Thymus (tissue), 11 donors: ENCODE results near the gene XPNPEP1. TPM values are rescaled to one million over a fixed set of nuclear protein-coding genes. Genes with fewer than 3 reads are reported as not detected.
A peak's percentile ranks its signal among the peaks of the same experiment; 100 is the strongest.

ENCODE experiments used
- DNase-seq, 9 donors: peaks; one replicate each; pipeline ENCODE4 v3.0.0-alpha.2; 2013; ENCODE audit warnings: low spot score in 9 of 9, low read depth in 6 of 9, missing footprints in 1 of 9
- H3K27ac ChIP-seq, 2 donors: one replicate each; pipeline ENCODE4 v1.5.1; 2013; ENCODE audit warnings: control low read depth in 1 of 2, low read depth in 1 of 2, low read length in 1 of 2, mild to moderate bottlenecking in 1 of 2, moderate library complexity in 1 of 2
- H3K27me3 ChIP-seq, 2 donors: one replicate each; pipeline ENCODE4 v1.5.1; 2013; ENCODE audit warnings: low read length in 1 of 2; ENCODE audit not compliant: control insufficient read depth in 2 of 2, insufficient read depth in 1 of 2
- H3K36me3 ChIP-seq, 2 donors: one replicate each; pipeline ENCODE4 v1.5.1; 2013; ENCODE audit warnings: low read length in 1 of 2, mild to moderate bottlenecking in 1 of 2, moderate library complexity in 1 of 2; ENCODE audit not compliant: control insufficient read depth in 2 of 2, insufficient read depth in 2 of 2
- H3K4me1 ChIP-seq, 2 donors: one replicate each; pipeline ENCODE4 v1.5.1; 2013; ENCODE audit warnings: low read length in 2 of 2; ENCODE audit not compliant: control insufficient read depth in 2 of 2, insufficient read depth in 2 of 2
- H3K4me3 ChIP-seq, 2 donors: one replicate each; pipeline ENCODE4 v1.5.1; 2013; ENCODE audit warnings: low read length in 2 of 2, control low read depth in 1 of 2, mild to moderate bottlenecking in 1 of 2
- H3K9me3 ChIP-seq, 2 donors: one replicate each; pipeline ENCODE4 v1.5.1; 2013; ENCODE audit warnings: low read length in 1 of 2, mild to moderate bottlenecking in 1 of 2; ENCODE audit not compliant: control insufficient read depth in 2 of 2, insufficient read depth in 1 of 2
- WGBS: extraction: QIAGEN DNeasy Blood & Tissue Kit; methylation state at CpG from one replicate; pipeline ENCODE4 v1.1.7; 2013; 5-methylcytosine and 5-hydroxymethylcytosine counted together
- polyA plus RNA-seq: library from polyadenylated mRNA; stranded (reverse); fragments of 200-250 nt; gene quantifications from one replicate; pipeline ENCODE4 v1.2.3, GENCODE V29; 2013
- total RNA-seq: library from RNA; stranded (reverse); fragments of 120-200 nt; gene quantifications from one replicate; pipeline ENCODE4 v1.2.4, GENCODE V29; 2013
- donor health status: healthy.

The XPNPEP1 gene
- total and polyA plus RNA-seq, 2 donors: 41.0 to 44.2 TPM

DNA sequence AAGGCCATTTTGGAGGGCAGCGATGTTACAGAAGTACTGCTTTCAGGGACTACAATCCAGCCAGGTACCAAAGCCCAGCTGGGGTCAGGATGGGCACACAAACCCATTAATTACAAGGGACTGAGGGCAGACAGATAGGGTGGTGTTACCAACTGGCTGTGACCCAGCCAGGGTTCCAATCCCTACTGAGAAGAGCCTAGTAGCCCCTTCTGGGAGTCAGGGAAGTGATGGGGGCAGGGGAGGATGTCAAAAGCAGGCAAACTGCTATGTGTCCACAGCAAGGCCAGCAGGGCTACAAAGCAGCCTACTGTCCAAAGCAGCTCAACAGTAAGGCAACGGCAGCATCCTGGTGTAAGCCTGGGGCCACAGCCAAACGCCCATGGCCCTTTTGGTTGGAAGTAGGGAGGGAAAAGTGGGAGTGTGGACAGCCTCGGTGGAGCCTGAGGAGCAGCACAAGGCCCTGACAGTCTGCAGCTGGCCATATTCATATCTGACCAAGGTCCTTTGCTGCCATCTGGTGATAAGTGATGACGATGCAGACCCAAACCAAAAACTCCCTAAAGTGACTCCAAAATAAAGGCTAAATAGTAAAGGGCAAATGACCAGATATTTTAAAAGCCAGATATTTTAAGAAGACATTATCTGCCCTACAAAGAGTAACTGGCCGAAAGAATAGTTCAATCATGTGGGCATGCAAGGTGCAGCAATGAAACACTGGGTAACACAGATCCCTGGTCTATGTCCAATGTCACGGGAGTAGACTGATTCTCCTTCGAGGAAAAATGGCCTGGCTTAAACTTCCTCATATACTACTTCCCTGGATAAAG, 56.9 kb downstream of the XPNPEP1 start:
- H3K27ac ChIP-seq: no peak overlapping the region
- no peak overlapping the region for H3K4me3 ChIP-seq
- DNase-seq: peak in 1 of 9 donors; percentile 15
- WGBS: 95% methylated on average over 8 of the region's 8 CpGs
- no peaks in the 10 kb centered on the region for H3K9me3 ChIP-seq
- peaks cover 22 to 58% of the 10 kb centered on the region in 2 donors for H3K36me3 ChIP-seq
- H3K27me3 ChIP-seq: no peaks in the 10 kb centered on the region
- no peaks in the 10 kb centered on the region for H3K4me1 ChIP-seq

DNA sequence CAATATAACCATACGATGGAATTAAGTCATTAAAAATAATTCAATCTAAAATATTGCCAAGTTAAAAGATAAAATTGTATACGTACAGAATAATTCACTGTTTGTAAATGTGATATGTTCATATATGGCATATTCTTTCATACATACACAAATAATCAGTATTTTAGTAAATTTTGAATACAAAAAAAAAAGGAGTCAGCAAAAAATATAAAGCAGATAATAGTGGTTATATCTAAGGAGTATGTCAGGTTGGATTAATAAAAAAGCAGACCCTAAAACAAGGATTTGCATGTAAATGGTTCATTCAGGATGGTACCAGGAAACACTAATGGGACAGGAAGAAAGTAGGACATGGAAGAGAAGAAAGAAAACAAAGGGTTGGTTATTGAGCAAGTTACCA, 59.5 kb downstream of the XPNPEP1 start:
- WGBS: 97% methylated on average over 2 of the region's 2 CpGs
- Histone ChIP-seq H3K4me3 (no peak overlapping the region), H3K36me3 (peaks cover 14 to 43% of the 10 kb centered on the region in 2 donors), H3K27me3 (no peaks in the 10 kb centered on the region), H3K27ac (no peak overlapping the region), H3K9me3 (no peaks in the 10 kb centered on the region), H3K4me1 (no peaks in the 10 kb centered on the region)
- no peak for DNase-seq

DNA sequence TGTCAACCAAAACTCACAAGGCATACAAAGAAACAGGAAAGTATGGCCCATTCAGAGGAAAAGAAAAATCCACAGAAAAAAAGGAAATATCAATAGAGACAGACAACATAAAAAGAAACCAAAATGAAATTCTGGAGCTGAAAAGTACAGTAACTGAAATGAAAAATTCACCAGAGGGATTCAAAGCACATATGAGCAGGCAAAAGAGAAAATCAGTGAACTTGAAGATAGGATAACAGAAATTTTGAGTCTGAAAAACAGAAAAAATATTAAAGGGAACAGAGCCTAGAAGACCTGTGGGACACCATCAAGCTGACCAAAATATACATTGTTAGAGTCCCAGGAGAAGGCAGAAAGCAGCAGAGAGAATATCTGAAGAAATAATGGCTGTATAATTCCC, 60.6 kb downstream of the XPNPEP1 start:
- Histone ChIP-seq H3K36me3 (peaks cover 14 to 35% of the 10 kb centered on the region in 2 donors), H3K4me3 (no peak overlapping the region)

DNA sequence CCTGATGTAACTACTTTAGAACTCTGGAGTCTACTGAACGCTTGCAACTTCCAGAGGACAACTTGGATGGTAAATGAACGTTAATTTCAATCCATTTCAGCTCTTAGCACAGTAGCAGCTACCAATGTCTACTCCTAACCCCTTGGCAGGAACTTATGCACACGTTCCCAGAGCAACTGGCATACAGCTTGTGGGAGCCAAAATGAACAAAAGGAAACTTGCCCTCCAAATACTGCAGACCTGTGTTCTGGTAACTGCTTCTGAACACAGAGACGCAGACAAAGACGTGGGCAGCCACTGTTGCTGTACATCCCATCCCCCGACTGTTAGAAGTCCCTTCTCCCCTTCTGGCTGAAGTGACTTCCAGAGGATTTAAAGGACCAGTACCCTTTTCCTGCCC, 61.3 kb downstream of the XPNPEP1 start:
- no peak overlapping the region for H3K4me3 ChIP-seq
- no peak for DNase-seq
- H3K27me3 ChIP-seq: no peaks in the 10 kb centered on the region
- 90% methylated on average over 6 of the region's 6 CpGs for WGBS
- no peaks in the 10 kb centered on the region for H3K4me1 ChIP-seq
- H3K9me3 ChIP-seq: no peaks in the 10 kb centered on the region
- peaks cover 10 to 28% of the 10 kb centered on the region in 2 donors for H3K36me3 ChIP-seq
- H3K27ac ChIP-seq: no peak overlapping the region

More for the DNA sequence above, 60.6 kb downstream of the XPNPEP1 start:
- Histone ChIP-seq H3K27me3 (no peaks in the 10 kb centered on the region), H3K9me3 (no peaks in the 10 kb centered on the region), H3K4me1 (no peaks in the 10 kb centered on the region), H3K27ac (no peak overlapping the region)
- DNase-seq: no peak

DNA sequence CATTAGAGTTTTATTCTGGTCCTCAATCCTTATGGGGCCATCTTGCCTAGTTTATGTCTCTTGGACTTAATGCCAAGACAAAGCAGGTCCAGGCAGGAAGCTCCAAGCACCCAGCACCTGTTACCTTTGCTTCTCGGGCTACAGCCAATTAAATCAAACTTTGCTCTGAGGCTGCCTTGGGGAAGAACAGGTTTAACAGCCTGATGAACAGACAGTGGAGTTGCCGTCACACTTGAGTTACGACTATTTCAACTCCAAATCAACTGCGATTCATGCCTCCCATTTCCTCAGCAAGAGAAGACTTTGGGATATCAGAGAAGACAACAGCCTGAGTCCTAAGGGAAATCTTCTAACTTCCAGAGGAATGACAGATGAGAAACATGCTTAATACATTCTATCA, 62.2 kb downstream of the XPNPEP1 start:
- Histone ChIP-seq H3K4me1 (no peaks in the 10 kb centered on the region), H3K27me3 (no peaks in the 10 kb centered on the region), H3K36me3 (peaks cover 9 to 20% of the 10 kb centered on the region in 2 donors), H3K4me3 (no peak overlapping the region), H3K9me3 (no peaks in the 10 kb centered on the region), H3K27ac (no peak overlapping the region)
- 94% methylated on average over 4 of the region's 4 CpGs for WGBS
- DNase-seq: peak in 1 of 9 donors; percentile 13

DNA sequence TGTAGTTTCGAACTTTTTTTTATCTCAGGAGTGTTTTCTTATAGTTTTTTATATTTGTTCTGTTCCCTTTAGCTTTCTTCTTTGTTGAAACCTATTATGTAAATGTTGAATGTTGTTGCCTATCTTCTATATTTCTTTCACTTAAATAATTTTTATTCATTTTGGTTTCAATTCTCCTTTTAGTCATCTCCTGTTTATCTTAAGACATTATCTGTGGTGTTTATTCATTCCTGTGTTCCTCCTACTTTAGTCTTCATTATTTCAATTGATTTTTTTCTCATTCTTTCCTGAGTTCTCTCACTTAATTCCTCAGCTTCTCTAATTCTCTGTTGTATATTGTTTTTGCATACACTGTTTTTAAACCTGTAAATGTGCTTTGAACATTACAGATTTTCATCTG, 64.1 kb downstream of the XPNPEP1 start:
- 97% methylated on average over 1 of the region's 1 CpG for WGBS
- H3K27ac ChIP-seq: no peak overlapping the region
- H3K4me1 ChIP-seq: no peaks in the 10 kb centered on the region
- H3K4me3 ChIP-seq: no peak overlapping the region
- peaks cover under 1 to 4% of the 10 kb centered on the region in 2 donors for H3K36me3 ChIP-seq
- DNase-seq: no peak
- no peaks in the 10 kb centered on the region for H3K27me3 ChIP-seq
- no peaks in the 10 kb centered on the region for H3K9me3 ChIP-seq

DNA sequence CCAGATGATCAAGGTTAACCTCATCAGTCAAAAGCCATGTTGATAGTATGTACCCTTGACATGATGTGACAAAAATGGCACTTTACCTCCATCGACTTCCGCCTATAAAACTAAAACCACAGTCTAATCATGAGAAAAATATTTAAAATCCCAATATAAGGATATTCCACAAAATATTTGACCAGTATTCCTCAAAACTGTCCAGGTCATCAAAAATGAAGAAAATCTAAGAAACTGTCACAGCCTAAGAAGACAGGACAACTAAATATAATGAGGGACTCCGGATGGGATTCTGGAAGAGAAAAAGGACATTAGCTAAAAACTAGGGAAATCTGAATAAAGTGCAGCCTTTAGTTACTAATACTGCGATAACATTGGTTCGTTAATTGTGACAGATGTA, 67.6 kb downstream of the XPNPEP1 start:
- Histone ChIP-seq H3K36me3 (no peaks in the 10 kb centered on the region), H3K27me3 (no peaks in the 10 kb centered on the region), H3K27ac (no peak overlapping the region), H3K4me1 (peaks cover 6 to 13% of the 10 kb centered on the region in 2 donors), H3K9me3 (no peaks in the 10 kb centered on the region), H3K4me3 (no peak overlapping the region)
- 97% methylated on average over 5 of the region's 5 CpGs for WGBS
- DNase-seq: no peak

DNA sequence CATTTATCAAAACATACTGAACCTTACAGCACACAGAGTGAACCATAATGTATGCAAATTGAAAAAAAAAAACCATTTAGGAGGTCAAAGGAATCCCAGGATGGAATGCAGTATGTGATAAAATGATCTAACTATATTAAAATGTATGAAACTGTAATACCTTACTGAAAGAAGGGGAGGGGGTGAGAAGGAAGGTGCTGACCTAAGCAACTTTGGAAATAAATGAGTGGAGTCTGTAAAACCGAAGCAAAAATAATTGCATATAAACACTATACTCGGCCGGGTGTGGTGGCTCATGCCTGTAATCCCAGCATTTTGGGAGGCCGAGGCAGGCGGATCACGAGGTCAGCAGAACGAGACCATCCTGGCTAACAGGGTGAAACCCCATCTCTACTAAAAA, 69.4 kb downstream of the XPNPEP1 start:
- Histone ChIP-seq H3K27me3 (no peaks in the 10 kb centered on the region), H3K36me3 (no peaks in the 10 kb centered on the region)
- WGBS: 98% methylated on average over 7 of the region's 7 CpGs

DNA sequence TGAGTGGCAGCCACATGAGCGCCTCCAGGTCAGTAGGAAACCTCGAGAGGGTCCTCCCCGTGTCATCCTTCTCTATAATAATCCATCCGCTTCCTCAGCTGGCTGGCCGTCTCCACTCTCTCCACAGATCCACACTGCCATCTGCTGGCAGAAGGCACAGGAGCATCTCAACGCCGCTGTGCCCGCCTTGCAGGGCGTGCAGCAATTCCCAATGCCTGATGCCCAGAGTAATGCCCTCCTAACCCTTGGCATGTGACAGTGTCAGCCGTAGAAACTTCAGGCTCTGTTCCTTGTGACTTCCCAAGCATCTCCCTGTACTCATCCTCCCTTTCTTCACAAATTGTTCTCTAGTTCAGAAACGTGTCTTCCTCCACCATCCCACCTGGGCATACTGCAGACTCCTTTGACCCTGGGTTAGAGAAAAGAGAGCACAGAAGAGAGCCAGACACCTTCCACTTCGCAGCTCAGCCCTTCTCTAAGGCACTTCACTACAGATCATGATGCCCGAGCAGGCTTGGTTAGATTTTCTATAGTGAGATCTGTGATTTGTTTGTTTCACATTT, 70.8 kb downstream of the XPNPEP1 start:
- WGBS: 13% methylated on average over 13 of the region's 13 CpGs
- DNase-seq: peak; percentile 24 to 82 (median 63)
- no peaks in the 10 kb centered on the region for H3K9me3 ChIP-seq

More for the DNA sequence above, 69.4 kb downstream of the XPNPEP1 start:
- no peak overlapping the region for H3K27ac ChIP-seq
- H3K4me1 ChIP-seq: peaks cover 6 to 13% of the 10 kb centered on the region in 2 donors
- H3K9me3 ChIP-seq: no peaks in the 10 kb centered on the region
- H3K4me3 ChIP-seq: no peak overlapping the region
- DNase-seq: no peak

More for the DNA sequence above, 70.8 kb downstream of the XPNPEP1 start:
- H3K4me1 ChIP-seq: peaks cover 6 to 13% of the 10 kb centered on the region in 2 donors
- no peaks in the 10 kb centered on the region for H3K36me3 ChIP-seq
- H3K4me3 ChIP-seq: no peak overlapping the region
- no peaks in the 10 kb centered on the region for H3K27me3 ChIP-seq
- no peak overlapping the region for H3K27ac ChIP-seq
